ENCODE measurements around the gene FGFR1OP2. TPM values are rescaled to one million over a fixed set of nuclear protein-coding genes. Genes with fewer than 3 reads are reported as not detected.
A peak's percentile ranks its signal among the peaks of the same experiment; 100 is the strongest.
"Not testable (repeated sequence)": the region's sequence is repeated elsewhere in the genome, so short reads cannot be mapped to it uniquely, and the experiment has no call there.

Gene FGFR1OP2
- total RNA-seq: 10 to 100 TPM; 45.8 to 74.8 (median 51.4) TPM

GRCh38 chr12:26937863-26938700 is at the start of gene FGFR1OP2, which contains the start of gene INTS13:
FGFR1OP2 (plus strand) TSS chr12:26938470; CDS start chr12:26954159, 15,689 bp downstream.
INTS13 (minus strand) TSS chr12:26937981; CDS start chr12:26936803, 1,178 bp downstream.
- WGBS: 0% methylated on average over 50 of the region's 69 CpGs
- H3K4me1 ChIP-seq: peaks cover 58% of the 10 kb centered on the region

GRCh38 chr12:26890784-26891183 is 47.5 kb upstream of the FGFR1OP2 start:
- WGBS: 97% methylated on average over 5 of the region's 5 CpGs

More at GRCh38 chr12:26937863-26938700, at the start of gene FGFR1OP2, which contains the start of gene INTS13:
- peak; percentile 98 to 99 for DNase-seq (ENCODE audit: low spot score in 2 of 2)
- peaks cover 2% of the 10 kb centered on the region for H3K36me3 ChIP-seq
- H3K4me3 ChIP-seq: peak within 1 kb of the TSS; percentile 76
- H3K27me3 ChIP-seq: no peaks in the 10 kb centered on the region
- TF ChIP-seq EP300 (IDR thresholded peaks at IDR 0.05) (no peak), CTCF (IDR thresholded peaks at IDR 0.05) (no peak), POLR2A (IDR thresholded peaks at IDR 0.05) (peak; percentile 74 to 96), POLR2AphosphoS5 (IDR thresholded peaks at IDR 0.05) (peak; percentile 50 to 84 (median 65))
- peak within 1 kb of the TSS; percentile 99 for H3K27ac ChIP-seq
- no peaks in the 10 kb centered on the region for H3K9me3 ChIP-seq

DNA sequence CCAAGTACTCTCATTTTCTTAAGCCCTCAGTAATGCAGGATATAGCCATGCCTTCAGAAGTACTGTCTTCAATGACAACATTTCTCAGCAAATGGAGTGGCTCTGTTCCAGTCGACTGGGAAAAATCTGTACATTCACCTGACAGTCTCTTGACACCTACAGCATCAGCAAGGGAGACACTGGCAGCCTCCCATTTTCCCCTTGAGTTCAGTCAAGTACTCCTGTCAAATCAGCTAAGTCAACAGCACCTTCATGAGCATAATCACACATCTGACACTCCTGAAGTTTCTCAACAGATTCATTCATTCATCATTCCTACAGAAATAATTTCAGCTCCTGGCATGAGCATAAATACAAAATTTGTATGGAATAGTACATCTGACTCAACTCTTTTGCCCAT is 46.6 kb upstream of the FGFR1OP2 start:
- Histone ChIP-seq H3K27ac (no peak overlapping the region), H3K4me1 (peaks cover 4% of the 10 kb centered on the region), H3K27me3 (no peaks in the 10 kb centered on the region), H3K4me3 (no peak overlapping the region), H3K9me3 (no peaks in the 10 kb centered on the region), H3K36me3 (no peaks in the 10 kb centered on the region)
- WGBS: 86% methylated on average over 1 of the region's 1 CpG
- TF ChIP-seq CTCF (IDR thresholded peaks at IDR 0.05) (no peak), POLR2AphosphoS5 (IDR thresholded peaks at IDR 0.05) (no peak), POLR2A (IDR thresholded peaks at IDR 0.05) (no peak)
- no peak for DNase-seq (ENCODE audit: low spot score in 2 of 2)

More at GRCh38 chr12:26890784-26891183, 47.5 kb upstream of the FGFR1OP2 start:
- TF ChIP-seq CTCF (IDR thresholded peaks at IDR 0.05) (no peak), POLR2AphosphoS5 (IDR thresholded peaks at IDR 0.05) (no peak), EP300 (IDR thresholded peaks at IDR 0.05) (no peak), POLR2A (IDR thresholded peaks at IDR 0.05) (no peak)
- Histone ChIP-seq H3K9me3 (no peaks in the 10 kb centered on the region), H3K27me3 (no peaks in the 10 kb centered on the region), H3K4me1 (peaks cover 4% of the 10 kb centered on the region), H3K4me3 (no peak overlapping the region), H3K27ac (no peak overlapping the region), H3K36me3 (no peaks in the 10 kb centered on the region)
- DNase-seq (ENCODE audit: low spot score in 2 of 2): no peak

DNA sequence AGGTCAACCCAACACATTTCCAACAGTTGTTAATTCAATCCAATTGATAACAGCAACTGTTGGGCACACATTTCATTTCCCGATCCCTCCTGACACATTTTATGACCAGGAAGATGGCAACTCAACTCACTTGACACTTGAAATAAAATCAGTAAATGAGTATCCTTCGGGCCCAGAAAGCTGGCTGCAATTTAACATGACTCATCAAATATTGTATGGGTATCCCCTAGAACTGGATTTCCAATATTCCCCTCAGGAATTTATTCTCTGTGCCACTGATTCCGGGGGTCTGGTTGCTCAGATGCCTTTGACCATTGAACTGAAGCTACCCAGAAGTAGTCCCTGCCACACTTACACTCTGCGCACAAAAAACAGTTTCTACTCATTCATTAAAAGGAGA is 42.6 kb upstream of the FGFR1OP2 start:
- Histone ChIP-seq H3K27me3 (no peaks in the 10 kb centered on the region), H3K4me3 (no peak overlapping the region), H3K9me3 (no peaks in the 10 kb centered on the region), H3K36me3 (peaks cover 18% of the 10 kb centered on the region), H3K4me1 (no peaks in the 10 kb centered on the region), H3K27ac (no peak overlapping the region)
- TF ChIP-seq POLR2A (IDR thresholded peaks at IDR 0.05) (no peak), CTCF (IDR thresholded peaks at IDR 0.05) (no peak), EP300 (IDR thresholded peaks at IDR 0.05) (no peak), POLR2AphosphoS5 (IDR thresholded peaks at IDR 0.05) (no peak)
- no peak for DNase-seq (ENCODE audit: low spot score in 2 of 2)
- WGBS: 89% methylated on average over 4 of the region's 4 CpGs

DNA sequence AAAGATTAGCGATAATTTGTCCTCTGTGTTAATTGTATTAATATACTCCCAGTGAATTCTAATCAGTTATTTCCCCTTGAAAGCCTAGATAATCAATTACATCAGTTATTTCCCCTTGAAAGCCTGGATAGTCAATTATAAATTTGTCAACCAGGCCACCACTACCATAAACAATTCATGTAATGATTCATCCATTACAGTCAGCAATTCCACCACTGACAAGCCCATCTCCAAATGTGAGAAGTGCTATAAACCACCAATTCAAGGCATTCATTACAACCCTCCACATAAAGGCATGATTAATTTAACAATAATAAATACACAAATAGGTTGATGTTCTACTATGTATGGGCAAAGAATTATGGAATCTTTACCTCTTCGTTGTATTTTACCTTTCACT is 41.4 kb upstream of the FGFR1OP2 start:
- H3K27ac ChIP-seq: no peak overlapping the region
- no peak for TF ChIP-seq POLR2A (IDR thresholded peaks at IDR 0.05)
- TF ChIP-seq CTCF (IDR thresholded peaks at IDR 0.05): no peak
- TF ChIP-seq EP300 (IDR thresholded peaks at IDR 0.05): no peak
- no peak for TF ChIP-seq POLR2AphosphoS5 (IDR thresholded peaks at IDR 0.05)
- DNase-seq (ENCODE audit: low spot score in 2 of 2): no peak
- no peaks in the 10 kb centered on the region for H3K27me3 ChIP-seq
- no peak overlapping the region for H3K4me3 ChIP-seq
- WGBS: over 99% methylated on average over 2 of the region's 2 CpGs
- H3K36me3 ChIP-seq: peaks cover 21% of the 10 kb centered on the region
- H3K9me3 ChIP-seq: no peaks in the 10 kb centered on the region
- H3K4me1 ChIP-seq: no peaks in the 10 kb centered on the region

DNA sequence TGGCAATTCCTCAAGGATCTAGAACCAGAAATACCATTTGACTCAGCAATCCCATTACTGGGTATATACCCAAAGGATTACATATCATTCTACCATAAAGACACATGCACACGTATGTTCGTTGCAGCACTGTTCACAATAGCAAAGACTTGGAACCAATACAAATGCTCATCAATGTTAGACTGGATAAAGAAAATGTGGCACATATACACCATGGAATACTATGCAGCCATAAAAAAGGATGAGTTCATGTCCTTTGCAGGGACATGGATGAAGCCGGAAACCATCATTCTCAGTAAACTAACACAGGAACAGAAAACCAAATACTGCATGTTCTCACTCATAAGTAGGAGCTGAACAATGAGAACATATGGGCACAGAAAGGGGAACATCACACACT is 34.9 kb upstream of the FGFR1OP2 start:
- not testable (repeated sequence) for H3K27me3 ChIP-seq; H3K4me1 ChIP-seq; H3K9me3 ChIP-seq; H3K27ac ChIP-seq; H3K4me3 ChIP-seq; DNase-seq (ENCODE audit: low spot score in 2 of 2)
- H3K36me3 ChIP-seq: peaks cover 56% of the 10 kb centered on the region
- WGBS: 64% methylated on average over 3 of the region's 3 CpGs

Data from suprapubic skin (tissue), 4 donors.